T-helper 22 cell (primary cell): ENCODE measurements around the gene COL5A1.

ENCODE experiments used
- DNase-seq: peaks from one replicate; pipeline ENCODE4 v3.0.0-alpha.2; 2020; ENCODE audit warnings: low read depth

COL5A1 gene

GRCh38 chr9:134741846-134742245, 100.2 kb downstream of the COL5A1 start:
- no peak for DNase-seq

GRCh38 chr9:134742822-134743535, 101.4 kb downstream of the COL5A1 start:
- DNase-seq, result no peak

DNA sequence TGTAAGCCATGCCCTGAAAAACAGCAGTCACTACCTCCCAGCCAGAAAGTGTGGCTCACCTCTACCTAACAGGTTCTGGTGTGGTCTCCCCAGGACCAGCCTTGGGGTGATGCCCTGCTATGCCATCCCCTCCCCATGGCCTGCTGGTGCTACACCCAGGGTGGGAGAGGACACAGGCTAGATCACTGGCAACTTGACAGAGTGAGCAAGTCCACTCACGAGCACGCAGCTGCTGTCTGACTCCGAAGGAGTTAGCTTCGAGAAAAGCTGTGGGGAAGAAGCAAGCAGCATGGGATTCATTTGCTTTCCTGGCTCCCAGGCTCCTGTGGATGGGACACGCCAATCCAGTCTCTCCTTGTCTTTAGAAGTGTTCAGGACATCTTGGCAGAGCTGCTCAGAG, 102.2 kb downstream of the COL5A1 start:
- DNase-seq, result no peak

GRCh38 chr9:134744385-134745295, 103.0 kb downstream of the COL5A1 start:
- DNase-seq, result no peak

DNA sequence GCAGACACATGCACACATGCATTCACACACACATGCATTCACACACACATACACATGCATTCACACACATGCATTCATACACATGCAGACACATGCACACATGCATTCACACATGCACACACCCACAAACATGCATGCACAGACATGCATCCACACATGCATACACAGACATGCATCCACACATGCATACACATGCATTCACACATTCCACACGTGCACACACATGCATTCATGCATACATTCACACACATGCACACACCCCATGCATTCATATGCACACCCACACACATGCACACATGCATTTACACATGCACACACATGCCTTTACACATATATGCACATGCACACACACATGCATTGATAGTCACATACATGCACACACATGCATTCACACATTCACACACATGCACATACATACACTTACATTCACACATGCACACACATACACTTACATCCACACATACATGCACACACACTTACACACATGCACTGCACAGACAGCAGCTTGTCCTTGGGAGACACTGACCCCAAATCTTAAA, 106.4 kb downstream of the COL5A1 start:
- DNase-seq, result no peak

GRCh38 chr9:134748591-134748990, 107.0 kb downstream of the COL5A1 start:
- no peak for DNase-seq

DNA sequence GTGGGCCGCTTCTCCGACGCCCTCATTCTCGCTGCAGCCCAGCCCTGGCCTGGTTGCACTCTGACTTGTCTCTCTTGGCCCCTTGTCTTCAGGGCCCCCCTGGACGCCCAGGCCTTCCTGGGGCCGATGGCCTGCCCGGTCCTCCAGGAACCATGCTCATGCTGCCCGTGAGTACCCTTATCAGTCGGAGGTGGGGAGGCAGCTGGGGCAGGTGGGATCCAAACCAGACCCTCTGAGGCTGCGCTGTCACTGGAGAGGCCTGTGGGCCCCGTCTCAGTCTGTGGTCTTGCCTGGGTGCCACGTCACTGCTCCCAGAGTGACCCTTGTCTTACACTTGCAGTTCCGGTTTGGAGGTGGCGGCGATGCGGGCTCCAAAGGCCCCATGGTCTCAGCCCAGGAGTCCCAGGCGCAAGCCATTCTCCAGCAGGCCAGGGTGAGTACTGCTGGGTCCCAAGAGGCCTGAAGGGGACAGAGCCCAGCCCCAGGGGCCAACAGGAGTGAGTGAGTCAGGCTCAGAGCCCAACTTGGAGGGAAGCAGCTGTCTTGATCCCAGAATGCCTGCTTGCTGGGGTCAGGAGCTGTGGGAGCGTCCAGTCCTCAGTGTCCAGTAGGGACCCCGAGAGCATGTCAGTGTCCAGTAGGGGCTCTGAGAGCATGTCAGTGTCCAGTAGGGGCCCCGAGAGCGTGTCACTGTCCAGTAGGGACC, 109.0 kb downstream of the COL5A1 start:
- no peak for DNase-seq

DNA sequence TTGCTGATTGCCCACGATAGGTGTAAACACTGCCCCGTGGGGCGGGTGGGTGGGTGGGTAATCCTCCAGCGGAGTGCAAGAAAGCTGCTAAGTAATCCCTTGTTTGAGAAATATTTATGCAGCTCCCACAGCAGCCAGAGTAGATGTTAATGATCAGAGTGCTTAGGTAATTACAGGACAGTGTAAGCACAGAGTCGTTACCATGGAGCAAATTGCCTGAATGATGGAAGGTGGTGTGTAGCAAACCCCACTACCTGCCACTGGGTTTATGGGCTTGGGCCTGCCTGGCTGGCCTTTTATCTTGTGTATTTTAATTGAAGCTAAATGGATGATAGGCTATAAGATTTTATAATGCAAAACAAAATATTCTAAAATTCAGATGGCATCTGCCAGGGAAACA, 110.0 kb downstream of the COL5A1 start:
- no peak for DNase-seq

DNA sequence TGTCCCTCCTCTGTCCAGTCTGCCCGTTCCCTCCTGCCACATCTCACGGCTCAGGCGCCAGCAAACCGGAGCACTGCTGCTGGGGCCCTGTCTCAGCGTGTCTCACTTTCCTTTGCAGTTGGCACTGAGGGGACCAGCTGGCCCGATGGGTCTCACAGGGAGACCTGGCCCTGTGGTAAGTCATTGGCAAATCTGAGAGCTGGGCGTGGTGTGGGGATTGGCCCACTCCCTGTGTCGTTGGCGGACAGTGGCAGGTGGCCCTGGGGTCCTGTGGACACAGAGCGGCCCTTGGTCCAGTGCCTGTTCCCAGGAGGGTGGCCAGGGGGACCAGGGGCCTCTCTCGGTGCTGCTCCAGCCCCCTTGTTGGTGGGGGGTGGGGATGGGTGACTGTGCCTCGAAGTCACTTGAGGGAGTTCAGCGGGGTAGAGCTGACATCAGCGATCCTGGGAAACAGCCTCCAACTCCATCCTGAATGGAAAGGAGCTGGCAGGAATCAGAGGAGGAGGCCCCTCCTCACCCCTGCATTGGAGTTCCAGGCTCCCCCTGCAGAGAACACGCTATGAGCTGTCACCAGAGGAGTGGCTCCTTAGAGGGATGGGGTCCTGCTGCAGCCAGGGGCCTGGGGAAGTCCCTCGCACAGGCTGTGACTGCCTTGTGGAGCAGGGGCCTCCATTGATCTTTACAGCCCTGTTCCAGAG, 111.0 kb downstream of the COL5A1 start:
- no peak for DNase-seq

DNA sequence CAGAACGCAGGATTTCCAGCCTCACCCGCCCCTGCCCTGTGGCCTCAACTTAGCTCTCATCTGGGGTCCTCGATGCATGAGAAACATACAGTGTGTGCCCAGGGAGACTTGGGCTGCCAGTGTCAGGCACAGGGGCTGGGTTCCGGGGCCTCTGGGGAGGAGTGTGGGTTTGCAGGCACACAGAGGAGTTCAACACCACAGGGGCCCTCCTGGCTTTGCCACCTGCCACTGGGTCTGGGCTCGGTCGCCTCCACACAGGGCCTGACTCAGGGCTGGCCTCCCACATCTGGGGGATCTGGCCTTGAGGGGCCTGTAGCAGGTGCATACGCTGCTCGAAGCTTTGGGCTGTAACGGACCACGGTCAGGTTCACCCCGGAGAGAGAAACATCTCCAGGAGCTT, 111.6 kb downstream of the COL5A1 start:
- no peak for DNase-seq

- no peak for DNase-seq
Observed at GRCh38 chr9:134755221-134755907, 113.8 kb downstream of the COL5A1 start.

- DNase-seq, result no peak
Observed at GRCh38 chr9:134756098-134756497, 114.5 kb downstream of the COL5A1 start.

GRCh38 chr9:134757216-134757975, 115.8 kb downstream of the COL5A1 start:
- no peak for DNase-seq

DNA sequence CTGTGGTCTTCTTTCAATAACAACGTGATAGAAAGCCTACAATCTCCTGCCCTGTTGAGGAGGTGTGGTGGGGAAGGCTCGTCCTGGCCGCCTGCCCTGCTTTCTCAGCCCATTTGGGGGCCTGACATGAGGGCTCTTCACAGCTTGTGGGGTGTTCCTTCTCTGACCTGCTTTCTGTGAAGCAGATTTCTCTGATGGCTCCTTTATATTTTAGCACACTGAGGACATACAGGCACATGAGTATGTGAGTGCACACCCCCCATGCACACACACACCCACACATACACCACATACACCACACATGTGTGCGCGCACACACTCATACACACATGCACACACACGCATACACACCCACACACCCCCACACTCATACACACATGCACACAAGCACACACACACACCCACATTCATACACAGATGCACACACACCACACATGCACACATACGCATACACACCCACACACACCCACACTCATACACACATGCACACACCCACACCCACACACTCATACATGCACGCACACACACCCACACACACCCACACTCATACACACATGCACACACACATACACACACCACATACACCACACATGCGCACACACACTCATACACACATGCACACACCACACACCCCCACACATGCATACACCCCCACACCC, 117.5 kb downstream of the COL5A1 start:
- DNase-seq, result no peak

GRCh38 chr9:134759913-134760312, 118.3 kb downstream of the COL5A1 start:
- no peak for DNase-seq

- no peak for DNase-seq
Observed at GRCh38 chr9:134760750-134761420, 119.3 kb downstream of the COL5A1 start.

DNA sequence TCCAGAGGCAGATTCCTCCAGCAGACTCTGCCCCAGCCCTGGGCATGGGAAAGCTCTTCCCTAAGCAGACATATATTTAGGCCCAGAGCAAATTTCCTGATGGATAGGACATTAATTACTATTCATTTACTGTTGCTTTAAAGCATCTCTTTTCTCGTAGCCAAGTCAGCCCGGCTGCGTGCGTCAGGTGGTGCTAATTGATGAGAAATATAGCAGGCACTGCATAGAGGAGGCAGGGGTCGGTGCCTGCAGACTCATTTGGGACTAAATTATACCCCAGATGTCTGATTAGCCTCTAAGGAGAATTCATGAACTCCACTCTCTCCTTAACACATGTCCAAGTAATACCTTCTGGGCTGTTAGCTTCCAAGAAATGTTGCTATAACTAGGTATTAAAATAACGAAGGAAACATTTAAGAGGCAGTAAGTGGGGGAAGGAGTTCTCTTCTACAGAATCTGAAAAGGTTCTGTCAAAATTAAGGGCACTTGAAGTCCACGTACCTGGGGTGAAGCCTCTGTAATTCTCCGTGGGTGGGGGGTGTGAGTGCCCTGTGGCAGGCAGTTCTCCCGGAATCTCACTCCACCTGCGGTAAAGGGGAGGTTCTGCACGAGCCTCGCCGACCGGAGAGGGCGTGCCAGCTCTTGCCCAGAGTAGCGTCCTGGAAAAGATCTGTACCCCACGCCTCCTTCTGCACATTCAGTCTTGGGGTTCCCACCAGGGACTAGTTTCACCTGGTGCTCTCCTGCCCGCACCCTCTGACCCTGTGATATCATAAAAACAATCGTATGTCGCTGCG, 123.1 kb downstream of the COL5A1 start:
- no peak for DNase-seq

- DNase-seq, result no peak
Observed at GRCh38 chr9:134765785-134766184, 124.2 kb downstream of the COL5A1 start.
